ENCODE data around the gene CLOCK.

DNA sequence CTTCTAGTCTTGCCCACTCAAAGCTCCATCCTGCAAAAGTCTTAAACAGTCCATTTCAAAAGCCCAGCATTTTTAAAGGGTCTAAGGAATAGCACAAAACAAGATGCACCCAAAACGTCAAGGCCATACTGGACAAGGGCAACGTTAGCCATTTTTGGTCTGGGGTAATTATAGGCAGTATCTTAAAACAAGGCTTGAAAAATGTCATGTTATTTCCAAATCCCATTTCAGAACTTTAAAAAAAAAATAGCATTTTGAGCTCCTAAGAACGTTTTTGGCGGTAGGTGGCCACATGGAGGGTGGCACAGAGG lies 151.5 kb downstream of the CLOCK start:
- TF ChIP-seq POLR2AphosphoS5 (IDR thresholded peaks at IDR 0.05; ENCODE audit: low read depth, low read length) (no peak), POLR2A (IDR thresholded peaks at IDR 0.05; ENCODE audit: low read depth, low read length) (no peak), TAF1 (IDR thresholded peaks at IDR 0.05; ENCODE audit: low read depth, low read length) (no peak), SPI1 (IDR thresholded peaks at IDR 0.05; ENCODE audit: low read depth, low read length) (no peak), POU2F2 (IDR thresholded peaks at IDR 0.05; ENCODE audit: low read depth, low read length) (no peak)

Measured in GM12891 (cell line).